ENCODE measurements around the gene GRM8.

GRM8 gene

DNA sequence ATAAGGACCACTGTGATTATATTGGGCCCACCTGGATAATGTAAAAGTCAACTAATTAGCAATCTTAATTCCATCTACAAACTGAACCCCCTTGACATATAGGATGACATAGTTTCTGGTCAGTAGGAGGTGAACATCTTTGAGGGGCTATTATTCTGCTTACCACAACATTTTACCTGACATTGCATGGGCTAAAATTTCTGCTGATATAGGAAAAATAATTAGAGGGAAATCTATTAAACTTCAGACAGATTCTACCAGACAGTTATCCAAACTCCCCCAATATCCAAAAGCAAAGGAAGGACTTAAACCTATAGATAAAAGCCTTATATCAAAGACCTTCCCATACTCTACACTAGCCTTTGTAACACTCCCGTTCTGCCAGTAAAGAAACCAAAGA lies 443.6 kb downstream of the GRM8 start:
- H3K4me3 ChIP-seq (replicated peaks in 1 of 2; ENCODE audit: low read depth in 2 of 2, low read length in 2 of 2) = no peak overlapping the region
- TF ChIP-seq, protein P1, sequence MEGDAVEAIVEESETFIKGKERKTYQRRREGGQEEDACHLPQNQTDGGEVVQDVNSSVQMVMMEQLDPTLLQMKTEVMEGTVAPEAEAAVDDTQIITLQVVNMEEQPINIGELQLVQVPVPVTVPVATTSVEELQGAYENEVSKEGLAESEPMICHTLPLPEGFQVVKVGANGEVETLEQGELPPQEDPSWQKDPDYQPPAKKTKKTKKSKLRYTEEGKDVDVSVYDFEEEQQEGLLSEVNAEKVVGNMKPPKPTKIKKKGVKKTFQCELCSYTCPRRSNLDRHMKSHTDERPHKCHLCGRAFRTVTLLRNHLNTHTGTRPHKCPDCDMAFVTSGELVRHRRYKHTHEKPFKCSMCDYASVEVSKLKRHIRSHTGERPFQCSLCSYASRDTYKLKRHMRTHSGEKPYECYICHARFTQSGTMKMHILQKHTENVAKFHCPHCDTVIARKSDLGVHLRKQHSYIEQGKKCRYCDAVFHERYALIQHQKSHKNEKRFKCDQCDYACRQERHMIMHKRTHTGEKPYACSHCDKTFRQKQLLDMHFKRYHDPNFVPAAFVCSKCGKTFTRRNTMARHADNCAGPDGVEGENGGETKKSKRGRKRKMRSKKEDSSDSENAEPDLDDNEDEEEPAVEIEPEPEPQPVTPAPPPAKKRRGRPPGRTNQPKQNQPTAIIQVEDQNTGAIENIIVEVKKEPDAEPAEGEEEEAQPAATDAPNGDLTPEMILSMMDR (IDR thresholded peaks at IDR 0.05; ENCODE audit: low read depth, low read length) = no peak
- DNase-seq (ENCODE audit: low read depth in 2 of 2) = no peak

DNA sequence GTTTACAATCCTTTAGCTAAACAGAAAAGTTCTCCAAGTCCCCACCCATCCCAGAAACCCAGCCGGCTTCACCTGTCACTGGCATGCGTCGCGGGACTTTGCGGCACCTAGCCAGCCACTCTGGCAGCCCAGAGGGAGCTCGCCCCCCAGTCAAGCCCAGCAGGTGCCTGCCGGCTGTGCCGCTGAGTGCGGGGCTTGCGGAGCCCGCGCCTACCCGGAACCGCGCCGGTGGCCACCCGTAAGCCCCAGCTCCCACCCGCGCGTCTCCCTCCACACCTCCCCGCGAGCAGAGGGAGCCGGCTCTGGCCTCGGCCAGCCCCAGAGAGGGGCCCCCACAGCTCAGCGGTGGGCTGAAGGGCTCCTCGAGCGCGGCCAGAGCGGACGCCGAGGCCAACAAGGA lies 446.1 kb downstream of the GRM8 start:
- TF ChIP-seq, protein P1 (IDR thresholded peaks at IDR 0.05; ENCODE audit: low read depth, low read length) = no peak

GRCh38 chr7:126805351-126805750 lies 447.4 kb downstream of the GRM8 start:
- DNase-seq (ENCODE audit: low read depth in 2 of 2) = no peak
- H3K4me3 ChIP-seq (replicated peaks in 1 of 2; ENCODE audit: low read depth in 2 of 2, low read length in 2 of 2) = no peak overlapping the region
- TF ChIP-seq, protein P1 (IDR thresholded peaks at IDR 0.05; ENCODE audit: low read depth, low read length) = no peak

More for the DNA sequence above, 446.1 kb downstream of the GRM8 start:
- DNase-seq (ENCODE audit: low read depth in 2 of 2) = no peak
- H3K4me3 ChIP-seq (replicated peaks in 1 of 2; ENCODE audit: low read depth in 2 of 2, low read length in 2 of 2) = no peak overlapping the region

DNA sequence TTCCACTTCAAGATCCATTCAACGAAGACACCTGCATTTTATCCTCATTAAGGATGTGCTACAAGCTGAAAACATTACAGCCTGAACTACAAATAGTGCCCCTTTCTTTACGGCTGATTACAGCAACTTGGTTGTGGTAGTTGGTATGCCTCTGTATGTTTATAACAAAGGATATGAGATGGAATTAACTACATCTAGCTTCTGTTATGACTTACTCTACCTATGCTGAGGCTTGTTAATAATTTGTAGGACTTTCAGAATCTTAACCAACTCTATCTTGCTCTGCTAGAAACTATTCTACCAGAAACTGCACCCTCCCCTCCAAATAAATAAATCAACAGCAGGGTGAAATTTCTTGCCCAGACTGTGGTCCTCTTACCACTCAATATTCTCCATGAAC lies 448.1 kb downstream of the GRM8 start:
- DNase-seq (ENCODE audit: low read depth in 2 of 2) = no peak
- H3K4me3 ChIP-seq (replicated peaks in 1 of 2; ENCODE audit: low read depth in 2 of 2, low read length in 2 of 2) = no peak overlapping the region
- TF ChIP-seq, protein P1 (IDR thresholded peaks at IDR 0.05; ENCODE audit: low read depth, low read length) = no peak

GRCh38 chr7:126803990-126804389 lies 448.8 kb downstream of the GRM8 start:
- no peak for DNase-seq (ENCODE audit: low read depth in 2 of 2)
- TF ChIP-seq, protein P1 (IDR thresholded peaks at IDR 0.05; ENCODE audit: low read depth, low read length) = no peak
- H3K4me3 ChIP-seq (replicated peaks in 1 of 2; ENCODE audit: low read depth in 2 of 2, low read length in 2 of 2) = no peak overlapping the region

DNA sequence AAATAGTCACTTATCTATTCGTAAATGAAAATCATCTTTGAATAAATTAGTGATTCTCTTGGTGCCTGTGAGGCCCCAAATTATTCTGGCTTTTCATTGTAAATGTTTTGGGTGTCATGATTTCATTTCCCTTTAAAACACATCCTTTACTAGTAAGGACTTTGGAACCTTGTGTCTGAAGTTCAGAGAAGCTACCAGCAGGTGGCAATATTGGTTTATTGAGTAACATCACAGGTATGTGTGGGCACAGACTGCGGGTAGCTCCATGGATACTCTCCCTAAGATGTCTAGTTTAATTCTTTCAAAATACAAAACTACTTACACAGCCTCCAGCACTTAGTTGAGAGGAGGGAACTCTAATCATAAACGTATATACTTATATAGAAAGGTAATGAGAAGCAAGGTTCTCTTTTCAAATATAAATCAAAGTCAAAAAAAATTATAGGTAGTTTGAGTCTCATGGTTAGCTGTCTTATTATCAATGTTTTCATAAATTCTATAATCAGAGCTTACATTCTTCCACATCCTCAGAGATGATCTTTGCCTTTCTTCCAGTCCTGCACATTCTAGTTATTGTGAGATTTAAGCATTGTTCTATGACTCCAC lies 449.6 kb downstream of the GRM8 start:
- TF ChIP-seq, protein P1 (IDR thresholded peaks at IDR 0.05; ENCODE audit: low read depth, low read length) = peak; percentile 66
- H3K4me3 ChIP-seq (replicated peaks in 1 of 2; ENCODE audit: low read depth in 2 of 2, low read length in 2 of 2) = no peak overlapping the region
- DNase-seq (ENCODE audit: low read depth in 2 of 2) = peak; percentile 76 to 81

- H3K4me3 ChIP-seq (replicated peaks in 1 of 2; ENCODE audit: low read depth in 2 of 2, low read length in 2 of 2) = no peak overlapping the region
- DNase-seq (ENCODE audit: low read depth in 2 of 2) = no peak
- TF ChIP-seq, protein P1 (IDR thresholded peaks at IDR 0.05; ENCODE audit: low read depth, low read length) = no peak
These were observed 451.0 kb downstream of the GRM8 start for GRCh38 chr7:126801733-126802132.

Measured in cardiac fibroblast (primary cell).